Limb (tissue), 2 donors: ENCODE data around the gene ST6GAL2.

Experiments used
- DNase-seq, 2 donors: peaks; one replicate each; pipeline ENCODE4 v3.0.0-alpha.2; 2016; ENCODE audit errors: extremely low spot score in 2 of 2

ST6GAL2 gene, protein sequence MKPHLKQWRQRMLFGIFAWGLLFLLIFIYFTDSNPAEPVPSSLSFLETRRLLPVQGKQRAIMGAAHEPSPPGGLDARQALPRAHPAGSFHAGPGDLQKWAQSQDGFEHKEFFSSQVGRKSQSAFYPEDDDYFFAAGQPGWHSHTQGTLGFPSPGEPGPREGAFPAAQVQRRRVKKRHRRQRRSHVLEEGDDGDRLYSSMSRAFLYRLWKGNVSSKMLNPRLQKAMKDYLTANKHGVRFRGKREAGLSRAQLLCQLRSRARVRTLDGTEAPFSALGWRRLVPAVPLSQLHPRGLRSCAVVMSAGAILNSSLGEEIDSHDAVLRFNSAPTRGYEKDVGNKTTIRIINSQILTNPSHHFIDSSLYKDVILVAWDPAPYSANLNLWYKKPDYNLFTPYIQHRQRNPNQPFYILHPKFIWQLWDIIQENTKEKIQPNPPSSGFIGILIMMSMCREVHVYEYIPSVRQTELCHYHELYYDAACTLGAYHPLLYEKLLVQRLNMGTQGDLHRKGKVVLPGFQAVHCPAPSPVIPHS

GRCh38 chr2:106885971-106886915 is at the start of gene ST6GAL2:
ST6GAL2 (minus strand) TSS chr2:106886167; CDS start chr2:106843977, 42,190 bp downstream.
- peak; percentile 13 to 79 for DNase-seq

DNA sequence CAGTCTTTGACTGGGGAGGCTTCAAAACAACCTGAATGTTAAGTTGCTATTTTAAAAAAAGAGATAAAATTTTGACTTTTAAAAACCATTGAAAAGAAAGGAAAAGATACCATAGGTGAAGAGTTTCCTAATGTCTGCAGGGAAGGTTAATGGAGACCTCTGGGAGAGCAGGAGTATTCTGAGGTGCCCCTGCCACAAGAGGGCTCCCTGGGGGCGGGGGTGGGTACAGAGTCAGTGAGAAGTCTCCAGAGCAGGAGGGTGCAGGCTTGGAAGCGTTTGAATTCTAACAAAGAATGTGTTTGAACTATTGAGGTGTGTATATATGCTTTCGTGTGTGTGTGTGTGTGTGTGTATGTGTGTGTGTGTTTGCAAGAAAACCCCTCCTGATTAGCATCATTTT is 46.7 kb upstream of the ST6GAL2 start:
- DNase-seq = no peak

DNA sequence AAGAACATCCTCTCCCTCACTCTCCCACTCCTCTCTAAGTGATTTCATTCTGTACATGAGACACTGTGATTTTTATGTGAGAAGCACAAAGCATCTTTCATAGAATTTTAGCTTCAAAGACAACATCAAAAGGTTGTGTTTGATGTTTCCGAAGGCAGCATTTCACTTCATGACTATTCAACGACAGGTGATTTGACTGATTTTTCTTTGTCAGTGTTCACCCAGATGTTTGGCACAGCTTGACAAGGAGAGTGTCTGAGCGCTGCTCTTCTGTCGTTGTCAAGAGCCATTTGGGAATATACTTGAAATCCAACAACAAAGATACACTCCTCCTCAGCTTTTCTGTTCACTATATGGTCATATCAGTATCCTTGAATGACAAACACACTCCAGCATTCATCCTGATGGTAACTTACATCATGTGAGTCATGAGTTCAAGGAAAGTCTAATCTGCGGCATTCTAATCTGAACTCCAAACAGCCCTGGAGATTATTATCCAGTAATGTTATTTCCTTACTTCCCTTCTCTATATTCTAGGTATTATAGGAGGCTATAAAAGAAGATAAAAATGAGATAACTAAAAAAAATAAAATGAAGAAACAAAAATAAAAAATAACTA is 45.9 kb upstream of the ST6GAL2 start:
- no peak for DNase-seq

GRCh38 chr2:106921451-106921850 is 35.5 kb upstream of the ST6GAL2 start:
- DNase-seq = no peak

DNA sequence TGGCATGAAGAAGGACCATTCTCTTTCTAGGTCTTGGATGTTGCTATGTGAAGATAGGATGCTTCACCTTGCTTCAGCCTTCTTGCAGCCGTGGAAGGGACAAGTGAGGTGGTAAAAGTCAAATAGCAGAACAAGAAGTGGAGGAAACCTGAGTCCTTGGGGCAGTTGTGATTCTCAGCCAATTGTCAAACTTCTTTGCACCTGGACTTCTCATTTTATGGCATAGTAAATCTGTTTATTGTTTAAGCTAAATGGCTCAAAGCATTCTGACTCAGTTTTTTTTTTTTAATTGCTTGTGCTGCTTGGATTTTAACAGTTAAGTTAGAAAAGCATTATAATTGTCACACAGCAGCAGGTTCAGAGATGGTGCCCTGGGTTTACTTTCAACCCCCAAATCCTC is 33.0 kb upstream of the ST6GAL2 start:
- DNase-seq = no peak

DNA sequence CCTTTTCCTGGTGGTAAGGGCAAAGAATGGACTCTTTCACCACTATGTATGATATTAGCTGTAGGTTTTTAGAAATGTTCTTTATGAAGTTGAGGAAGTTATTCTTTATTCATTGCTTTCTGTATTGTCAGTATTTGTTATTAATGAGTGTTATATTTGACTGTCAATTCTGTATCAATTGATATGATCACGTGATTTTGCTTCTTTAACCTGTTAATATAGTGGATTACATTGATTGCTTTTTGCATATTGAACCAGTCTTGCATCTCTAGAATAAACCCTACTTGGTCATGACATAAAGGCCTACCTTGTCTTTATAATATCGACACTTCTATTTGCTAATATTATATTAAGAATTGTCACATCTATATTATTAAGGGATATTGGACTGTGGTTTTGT is 18.3 kb upstream of the ST6GAL2 start:
- no peak for DNase-seq

- no peak for DNase-seq
Measured at GRCh38 chr2:106899786-106900530, 14.0 kb upstream of the ST6GAL2 start.

DNA sequence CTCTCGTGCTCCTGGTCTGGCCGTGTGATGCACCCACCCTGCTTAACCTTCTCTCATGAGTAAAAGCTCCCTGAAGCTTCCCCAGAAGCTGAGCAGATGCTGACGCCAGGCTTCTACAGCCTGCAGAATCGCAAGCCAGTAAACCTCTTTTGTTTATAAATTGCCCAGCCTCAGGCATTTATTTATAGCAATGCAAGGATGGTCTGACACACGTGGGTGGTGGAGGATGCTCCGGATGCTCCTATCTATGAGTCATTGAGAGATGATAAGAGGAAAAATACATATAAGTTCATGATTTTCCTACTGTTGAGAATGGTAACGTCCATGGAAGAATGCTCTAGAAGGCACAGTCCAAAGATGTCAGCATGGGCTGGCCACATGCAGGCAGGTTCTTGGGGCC is 8.6 kb upstream of the ST6GAL2 start:
- DNase-seq = no peak

DNA sequence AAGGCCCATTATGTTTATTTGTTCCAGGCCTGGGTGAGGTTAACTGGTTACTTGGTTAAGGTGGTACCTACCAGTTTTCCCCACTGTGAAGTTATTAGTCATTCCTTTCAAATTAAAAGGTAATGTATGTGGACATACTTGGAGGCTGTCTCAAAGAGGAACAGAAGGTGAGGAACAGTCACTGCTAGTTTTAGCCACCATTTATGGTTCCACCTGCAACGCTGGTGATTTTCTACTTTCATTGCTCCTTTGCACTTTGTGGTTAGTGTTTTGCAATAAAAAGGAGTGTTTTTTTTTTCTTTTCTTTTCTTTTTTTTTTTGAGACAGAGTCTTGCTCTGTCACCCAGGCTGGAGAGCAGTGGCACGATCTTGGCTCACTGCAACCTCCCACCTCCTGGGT is 6.1 kb upstream of the ST6GAL2 start:
- no peak for DNase-seq

DNA sequence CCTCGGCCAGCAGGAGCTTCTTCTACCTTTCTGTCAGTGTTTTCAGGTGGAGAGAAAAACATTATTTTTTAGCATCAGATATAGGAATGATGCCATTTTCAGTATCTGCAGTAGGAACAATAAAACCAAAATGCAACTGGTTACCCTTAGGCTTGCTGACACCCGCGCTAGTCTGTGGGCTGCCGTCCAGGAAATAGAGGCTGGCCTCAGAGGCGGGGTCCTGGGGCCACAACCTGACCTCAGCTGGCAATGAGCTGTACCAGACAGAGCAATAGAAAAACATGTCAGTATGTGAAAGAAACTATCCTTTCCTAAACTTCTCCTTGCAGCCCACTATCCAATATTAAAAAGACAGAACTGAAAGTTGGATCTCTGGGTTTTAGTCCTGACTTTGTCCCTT is 4.6 kb upstream of the ST6GAL2 start:
- no peak for DNase-seq

DNA sequence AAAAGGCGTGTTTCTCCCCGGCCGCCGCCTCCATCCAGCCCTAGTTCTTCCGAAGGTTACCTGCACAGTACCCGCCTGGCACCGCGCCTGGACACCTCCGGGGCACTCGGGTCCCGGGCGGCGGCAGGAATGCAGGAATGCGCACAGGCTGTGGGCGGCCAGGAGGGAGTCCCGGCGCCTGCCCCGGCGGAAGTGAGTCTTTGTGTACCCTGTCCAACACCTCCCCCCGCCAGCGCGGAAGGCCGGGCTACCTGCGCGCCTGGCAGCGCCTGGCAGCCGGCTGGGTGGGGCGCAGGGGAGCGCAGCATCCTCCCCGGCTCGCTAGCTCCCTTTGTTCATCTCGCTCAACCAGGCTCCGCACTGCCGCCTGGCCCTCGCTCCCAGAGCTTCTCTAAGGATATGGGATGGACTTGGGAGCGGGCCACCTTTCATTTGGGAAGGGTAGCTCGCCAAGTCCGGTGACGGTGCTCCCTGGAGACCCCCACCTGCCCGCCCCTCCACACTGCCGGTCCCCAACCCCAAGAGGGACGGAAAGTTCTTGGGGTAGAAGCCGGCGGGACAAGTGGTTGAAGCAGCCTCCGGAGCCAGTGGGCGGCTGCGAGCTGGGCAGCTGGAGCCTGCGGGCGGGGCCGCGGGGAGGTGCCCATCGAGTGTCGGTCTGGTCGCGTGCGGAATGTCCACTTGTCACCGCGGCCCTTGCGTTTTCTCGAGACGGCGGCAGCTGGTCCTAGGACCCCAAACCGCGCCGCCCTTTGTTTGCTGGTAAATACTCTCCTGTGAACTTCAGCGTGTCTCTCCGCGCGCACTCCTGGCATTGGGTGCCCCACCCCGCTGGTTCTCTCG is 1.2 kb upstream of the ST6GAL2 start:
- peak; percentile 43 to 81 for DNase-seq

DNA sequence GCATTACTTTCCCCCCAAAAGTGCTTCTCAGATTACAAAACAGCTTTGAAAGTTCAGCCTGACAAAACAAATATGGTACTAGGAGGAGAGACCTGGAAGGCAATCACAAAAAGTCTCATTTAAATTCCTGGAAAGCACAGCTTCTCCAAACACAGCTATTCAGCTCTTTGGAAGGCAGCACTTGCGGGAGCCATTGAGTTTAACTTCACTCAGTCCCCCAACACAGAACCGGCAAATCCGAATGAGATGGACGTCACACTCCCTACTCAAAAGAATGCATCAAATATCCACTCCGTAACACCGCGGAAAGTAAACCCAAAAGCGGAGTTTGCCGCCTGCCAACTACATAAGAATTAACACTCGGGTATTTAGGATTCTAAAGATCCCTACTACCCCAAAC is 638 bp downstream of the ST6GAL2 start:
- peak; percentile 44 to 49 for DNase-seq

DNA sequence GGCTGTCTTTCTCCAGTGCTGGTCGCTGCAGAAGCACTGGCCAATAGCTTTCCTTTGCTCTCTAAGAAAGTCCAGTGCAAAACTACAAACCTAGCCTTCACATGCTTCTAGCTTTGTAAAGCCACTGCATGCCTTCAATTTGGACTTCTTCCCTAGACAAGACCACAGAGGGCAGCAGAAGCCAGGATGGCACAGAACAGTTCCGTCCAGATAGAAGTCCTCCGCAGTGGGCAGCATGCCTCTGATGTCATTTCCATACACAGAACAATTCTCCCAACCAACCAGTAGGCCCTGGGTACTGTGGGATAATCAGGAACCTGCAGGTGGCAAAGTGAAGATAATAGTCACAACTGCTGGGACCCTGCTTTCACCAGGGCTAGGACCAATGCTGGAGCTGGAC is 3.3 kb downstream of the ST6GAL2 start:
- DNase-seq = no peak

DNA sequence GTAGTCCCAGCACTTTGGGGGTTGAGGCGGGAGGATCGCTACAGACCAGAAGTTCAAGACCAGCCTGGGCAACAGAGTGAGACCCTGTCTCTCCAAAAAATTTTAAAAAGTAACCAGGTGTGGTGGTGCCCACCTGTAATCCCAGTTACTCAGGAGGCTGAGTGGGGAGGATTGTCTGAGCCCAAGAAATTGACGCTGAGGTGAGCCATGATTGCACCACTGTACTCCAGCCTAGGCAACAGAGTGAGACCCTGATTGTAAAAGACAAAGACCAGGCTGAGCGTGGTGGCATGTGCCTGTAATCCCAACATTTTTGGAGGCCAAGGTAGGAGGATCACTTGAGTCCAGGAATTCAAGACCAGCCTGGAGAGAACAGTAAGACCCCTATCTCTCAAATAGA is 7.8 kb downstream of the ST6GAL2 start:
- no peak for DNase-seq

- DNase-seq = no peak
Measured at GRCh38 chr2:106876699-106877098, 9.3 kb downstream of the ST6GAL2 start.

DNA sequence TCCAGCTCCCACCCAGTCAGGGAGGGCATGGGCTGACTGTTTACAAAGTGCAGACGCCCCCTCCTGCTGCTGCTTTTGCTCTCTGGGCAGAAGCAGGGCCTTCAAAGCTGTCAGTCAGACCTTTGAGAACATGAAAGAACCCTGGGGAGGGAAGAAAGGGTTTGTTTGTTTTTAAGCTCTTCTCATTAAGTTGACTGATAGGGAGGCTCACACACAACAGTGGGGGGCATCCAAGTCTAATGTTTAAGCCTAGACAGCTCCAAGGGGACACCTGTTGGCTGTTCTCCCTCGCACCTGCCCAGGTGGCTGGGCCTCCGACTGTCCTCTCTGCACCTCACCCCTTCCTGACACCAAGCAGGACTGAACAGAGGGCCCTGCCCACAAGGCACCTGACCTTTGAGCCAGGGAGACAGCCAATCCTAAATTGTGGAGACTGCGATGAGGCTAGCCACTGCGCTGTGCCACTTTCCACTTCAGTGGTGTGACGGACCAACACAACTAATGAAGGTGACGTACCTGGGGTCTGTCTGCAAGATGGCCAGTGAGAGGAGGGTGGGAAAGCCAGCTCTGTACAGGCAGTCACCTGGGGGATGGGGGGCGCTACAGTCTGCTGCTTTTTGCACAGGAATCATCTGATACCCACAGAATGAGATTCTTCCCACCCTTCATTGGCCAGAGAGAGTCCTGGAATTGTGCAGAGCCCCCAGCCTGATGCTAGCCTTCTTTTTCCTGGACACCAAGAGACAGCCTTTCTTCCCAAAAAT is 16.3 kb downstream of the ST6GAL2 start:
- no peak for DNase-seq

- no peak for DNase-seq
Measured at GRCh38 chr2:106868275-106868674, 17.7 kb downstream of the ST6GAL2 start.

- no peak for DNase-seq
Measured at GRCh38 chr2:106867196-106867953, 18.6 kb downstream of the ST6GAL2 start.

DNA sequence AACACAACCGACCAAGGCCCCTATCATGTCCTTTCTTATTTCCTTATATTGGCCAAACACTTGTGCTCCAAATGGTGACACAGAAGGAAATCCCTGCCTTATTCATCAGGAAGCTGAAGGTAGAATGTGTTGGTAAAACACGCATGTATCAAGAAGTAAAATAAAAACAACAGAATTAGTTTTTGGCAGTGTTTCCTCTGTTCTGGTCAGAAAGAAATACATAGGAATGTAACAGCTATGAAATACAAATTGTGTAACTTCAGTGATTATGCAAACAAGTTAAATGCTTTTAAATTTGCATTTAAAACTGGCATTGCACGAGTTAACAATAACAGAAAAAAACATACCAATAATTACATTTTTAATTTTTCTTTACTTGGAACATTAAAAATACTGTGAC is 19.3 kb downstream of the ST6GAL2 start:
- no peak for DNase-seq
